K562 (cell line): ENCODE results near the gene NRG3. TPM values are rescaled to one million over a fixed set of nuclear protein-coding genes. Genes with fewer than 3 reads are reported as not detected.

Experiments
- ATAC-seq: fragments of 200-7000 bp; cut with Tn5 transposase; 3 replicates; pipeline ENCODE4 v1.9.1; 2020; ENCODE audit warnings: moderate library complexity
- BruUV-seq: library from RNA; stranded (reverse); fragments of 400-500 nt; replicated peaks from 2 replicates; lab custom pipeline; 2021; lab: Mats Ljungman, UMichigan
- CTCF ChIA-PET: fragments of 300-600 bp; formaldehyde crosslinking; extraction: SDS; loops from one replicate; lab custom pipeline; 2021; ENCODE audit warnings: low intra/inter-chr PET ratio; lab: Yijun Ruan, JAX
- POLR2A ChIA-PET: fragments of 300-600, 350-650 bp; sonication (Branson Sonifier 250); formaldehyde crosslinking; extraction: SDS; loops from one replicate; lab custom pipeline; 2021; ENCODE audit warnings: antibody characterized with exemption, inconsistent platforms; lab: Yijun Ruan, JAX
- DNase-seq, 4 experiments: peaks; one replicate each; pipeline versions ENCODE4 v3.0.0 to v3.0.0-alpha.2; 2011 to 2018; ENCODE audit warnings: low spot score in 3 of 4, mixed read lengths in 3 of 4; ENCODE audit errors: extremely low read depth in 1 of 4
- FAIRE-seq: peaks from 2 replicates; lab custom pipeline; 2011; peaks lifted over from hg19 to GRCh38; lab: Jason Lieb, UNC
- H2AFZ ChIP-seq: 2 replicates; pipeline ENCODE4 v1.6.0; 2011; ENCODE audit warnings: low read depth, low read length, control low read depth, inconsistent platforms
- H3K27ac ChIP-seq: fragments of 200-600 bp; 3 replicates; pipeline ENCODE4 v1.8.0; 2011; ENCODE audit warnings: low read depth, mild to moderate bottlenecking, control low read depth, inconsistent platforms, low read length, moderate library complexity, mixed read lengths; ENCODE audit errors: extremely low read depth
- H3K27me3 ChIP-seq, 2 experiments: fragments of 300-600 bp in 1 of 2; 2 replicates in 1 of 2; 3 replicates in 1 of 2; pipeline versions ENCODE4 v1.6.0 to v1.8.0; 2011; ENCODE audit warnings: inconsistent platforms in 2 of 2, low read length in 2 of 2, mild to moderate bottlenecking in 1 of 2, mixed read lengths in 1 of 2, moderate library complexity in 1 of 2; ENCODE audit not compliant: control insufficient read depth in 2 of 2, insufficient read depth in 2 of 2
- H3K36me3 ChIP-seq: fragments of 300-600 bp; 3 replicates; pipeline ENCODE4 v1.8.0; 2011; ENCODE audit warnings: mild to moderate bottlenecking, low read length, inconsistent platforms; ENCODE audit not compliant: control insufficient read depth, insufficient read depth
- H3K4me1 ChIP-seq, 2 experiments: fragments of 200-600 bp in 1 of 2; replicated peaks in 1 of 2; 2 replicates in 1 of 2; 3 replicates in 1 of 2; pipeline versions ENCODE4 v1.5.1 to v1.8.0; 2011; ENCODE audit warnings: inconsistent platforms in 2 of 2, low read length in 2 of 2, mild to moderate bottlenecking in 1 of 2, mixed read lengths in 1 of 2, moderate library complexity in 1 of 2; ENCODE audit not compliant: control insufficient read depth in 2 of 2, insufficient read depth in 2 of 2
- H3K4me2 ChIP-seq: 2 replicates; pipeline ENCODE4 v1.6.1; 2011; ENCODE audit warnings: low read length, control low read depth, inconsistent platforms, mixed read lengths; ENCODE audit not compliant: insufficient read depth
- H3K4me3 ChIP-seq: fragments of 200-600 bp; sonication (generic), shearing (Covaris generic); 2 replicates; pipeline ENCODE4 v1.5.1; 2016; ENCODE audit warnings: control low read depth, inconsistent platforms
- H3K79me2 ChIP-seq: fragments of 200-600 bp; 3 replicates; pipeline ENCODE4 v1.8.0; 2011; ENCODE audit warnings: low read length, inconsistent platforms; ENCODE audit not compliant: control insufficient read depth, insufficient read depth
- H3K9ac ChIP-seq, 2 experiments: 2 replicates each; pipeline versions ENCODE4 v1.6.0 to v1.6.1; 2011; ENCODE audit warnings: low read depth in 2 of 2, low read length in 2 of 2, control low read depth in 1 of 2, inconsistent platforms in 1 of 2, mild to moderate bottlenecking in 1 of 2, mixed read lengths in 1 of 2; ENCODE audit not compliant: insufficient read depth in 1 of 2
- H3K9me1 ChIP-seq: one replicate; pipeline ENCODE4 v1.6.0; 2011; ENCODE audit warnings: inconsistent platforms, mild to moderate bottlenecking, low read length, moderate library complexity; ENCODE audit not compliant: control insufficient read depth, insufficient read depth
- H3K9me3 ChIP-seq: replicated peaks from 2 replicates; pipeline ENCODE4 v1.5.1; 2011; ENCODE audit warnings: low read depth, low read length, inconsistent platforms; ENCODE audit not compliant: control insufficient read depth, insufficient read depth
- H4K20me1 ChIP-seq: replicated peaks from 2 replicates; pipeline ENCODE4 v1.6.1; 2011; ENCODE audit warnings: low read length, inconsistent platforms, mixed read lengths; ENCODE audit not compliant: control insufficient read depth, insufficient read depth
- E2F1 ChIP-seq: sonication (generic); formaldehyde crosslinking; IDR thresholded peaks from 2 replicates; pipeline ENCODE4 v1.8.1; 2023; ENCODE audit warnings: mild to moderate bottlenecking, missing genetic modification reagents, moderate library complexity
- ESRRB ChIP-seq: fragments of 250-450 bp; sonication (Bioruptor Pico); IDR thresholded peaks from 2 replicates; pipeline ENCODE4 v1.5.0; 2020; ENCODE audit warnings: mild to moderate bottlenecking, moderate library complexity, borderline replicate concordance
- FOXP1 ChIP-seq: sonication (generic); formaldehyde crosslinking; IDR thresholded peaks from 2 replicates; pipeline ENCODE4 v1.8.0; 2022; ENCODE audit warnings: mild to moderate bottlenecking, missing genetic modification reagents
- ID3 ChIP-seq, 2 experiments: fragments of 250-450 bp in 1 of 2; fragments of 450-650 bp in 1 of 2; sonication (Bioruptor Pico) in 1 of 2; IDR thresholded peaks; 2 replicates each; pipeline versions ENCODE4 v1.6.1 to v1.8.0; 2016 to 2021; ENCODE audit warnings: mild to moderate bottlenecking in 2 of 2, moderate library complexity in 2 of 2, missing compliant biosample characterization in 1 of 2, missing genetic modification characterization in 1 of 2
- NCOA6 ChIP-seq: fragments of 450-650 bp; IDR thresholded peaks from 2 replicates; pipeline ENCODE4 v1.6.1; 2017; ENCODE audit warnings: mild to moderate bottlenecking
- NFRKB ChIP-seq: fragments of 450-650 bp; IDR thresholded peaks from 2 replicates; pipeline ENCODE4 v1.6.1; 2016; ENCODE audit warnings: low read depth
- NR1H2 ChIP-seq: sonication (generic); formaldehyde crosslinking; IDR thresholded peaks from 2 replicates; pipeline ENCODE4 v1.4.0; 2020; ENCODE audit warnings: mild to moderate bottlenecking, missing genetic modification reagents
- PTRF ChIP-seq: fragments of 450-650 bp; IDR thresholded peaks from 2 replicates; pipeline ENCODE4 v1.6.1; 2016; ENCODE audit warnings: mild to moderate bottlenecking, missing genetic modification characterization, missing compliant biosample characterization
- SAP30 ChIP-seq: fragments of 200-600 bp; sonication (generic); IDR thresholded peaks from 2 replicates; pipeline ENCODE4 v1.6.1; 2012; ENCODE audit warnings: borderline replicate concordance, low read depth, mild to moderate bottlenecking, moderate library complexity, low read length, control low read depth, inconsistent platforms; ENCODE audit not compliant: insufficient read depth, poor library complexity, severe bottlenecking
- SMARCE1 ChIP-seq: fragments of 450-650 bp; IDR thresholded peaks from 2 replicates; pipeline ENCODE4 v1.7.1; 2016; ENCODE audit warnings: mild to moderate bottlenecking
- SRF ChIP-seq, 2 experiments: fragments of 250-450, 450-650 bp in 1 of 2; sonication (Bioruptor Pico) in 1 of 2; sonication (generic) in 1 of 2; formaldehyde crosslinking; IDR thresholded peaks; 2 replicates each; pipeline versions ENCODE4 v1.5.0 to v1.5.1; 2020 to 2022; ENCODE audit warnings: mild to moderate bottlenecking in 1 of 2, missing genetic modification reagents in 1 of 2
- TGIF2 ChIP-seq: sonication (generic); formaldehyde crosslinking; IDR thresholded peaks from 2 replicates; pipeline ENCODE4 v1.8.1; 2022; ENCODE audit warnings: mild to moderate bottlenecking, missing genetic modification reagents, moderate library complexity
- ZNF699 ChIP-seq: fragments of 250-450 bp; sonication (Bioruptor Pico); IDR thresholded peaks from 2 replicates; pipeline ENCODE4 v1.8.0; 2021; ENCODE audit warnings: mild to moderate bottlenecking, moderate library complexity; ENCODE audit not compliant: insufficient replicate concordance
- WGBS: fragments of 100-300 bp; shearing (Covaris generic); methylation state at CpG from one replicate; pipeline ENCODE4 v1.1.6; 2016; ENCODE audit warnings: low coverage, mixed read lengths; ENCODE audit not compliant: insufficient coverage; ENCODE audit errors: missing lambda C conversion rate; 5-methylcytosine and 5-hydroxymethylcytosine counted together
- in situ Hi-C: fragments of 300-500 bp; cut with MboI; formaldehyde crosslinking; loops from 4 replicates; pipeline ENCODE4 v1.15.0; 2018; ENCODE audit warnings: inconsistent platforms, mixed read lengths
- intact Hi-C: fragments of 100-400 bp; cut with micrococcal nuclease; formaldehyde crosslinking; loops from 2 replicates; pipeline ENCODE4 v1.14.2; 2022
- polyA plus RNA-seq, 8 experiments: library from polyadenylated mRNA; depleted of rRNA in 4 of 8; stranded (reverse) in 5 of 8; unstranded in 3 of 8; fragments of >200 nt; fragmentation: Nextera tagmentation in 2 of 8; fragmentation: Illumina TruSeq in 1 of 8; extraction: Ambion mirVana in 2 of 8; extraction: Trizol in 1 of 8; gene quantifications; 2 replicates each; pipeline versions ENCODE4 v1.2.1 to v1.2.3, GENCODE V29; 2011 to 2014; ENCODE audit warnings: inconsistent platforms in 1 of 8, missing spikeins in 1 of 8
- total RNA-seq, 7 experiments: library from RNA; depleted of rRNA in 6 of 7; stranded (reverse); fragments of >200 nt in 6 of 7; fragmentation: Illumina TruSeq in 2 of 7; extraction: Trizol in 2 of 7; gene quantifications; 2 replicates each; pipeline versions ENCODE4 v1.2.1 to v1.2.3, GENCODE V29; 2011 to 2021; ENCODE audit warnings: low replicate concordance in 1 of 7
- TF ChIP-seq, protein P1 (sequence below): fragments of 450-650 bp; IDR thresholded peaks from 2 replicates; pipeline ENCODE4 v1.6.1; 2014; ENCODE audit warnings: low read depth, mild to moderate bottlenecking, moderate library complexity, borderline replicate concordance

NRG3 gene
- total and polyA plus RNA-seq, 9 of the 15 experiments (the other 6 are each of a cell fraction or from before 2014, with no cell fraction given) = not detected

GRCh38 chr10:83017076-83017867 is 1142.3 kb downstream of the NRG3 start (continued):
- TF ChIP-seq PTRF (no peak), NFRKB (no peak)

GRCh38 chr10:83023662-83024061 is 1148.7 kb downstream of the NRG3 start:
- no peak overlapping the region for H3K4me2 ChIP-seq
- H2AFZ ChIP-seq = no peak overlapping the region
- no peaks in the 10 kb centered on the region for H3K27me3 ChIP-seq
- BruUV-seq = no TSS peak
- H3K79me2 ChIP-seq = no peaks in the 10 kb centered on the region
- POLR2A ChIA-PET = no interaction called here
- 5% methylated on average over 2 of the region's 2 CpGs for WGBS
- no peak overlapping the region for H3K9ac ChIP-seq
- ATAC-seq (no peak), DNase-seq (no peak), FAIRE-seq (no peak)
- H4K20me1 ChIP-seq = no peaks in the 10 kb centered on the region
- no peak overlapping the region for H3K27ac ChIP-seq
- H3K4me3 ChIP-seq = no peak overlapping the region
- H3K36me3 ChIP-seq = no peaks in the 10 kb centered on the region
- no peaks in the 10 kb centered on the region for H3K9me1 ChIP-seq
- in situ Hi-C loops = no loop called here
- no peaks in the 10 kb centered on the region for H3K4me1 ChIP-seq
- CTCF ChIA-PET = no interaction called here
- intact Hi-C loops = no loop called here
- 0 out of 2 replicates have a peak, but pooled peaks cover 2% of the 10 kb centered on the region for H3K9me3 ChIP-seq
- TF ChIP-seq ESRRB (CRISPR knock-in tag) = no peak
- no peak for TF ChIP-seq ZNF699 (CRISPR knock-in tag)
- TF ChIP-seq, protein P1, sequence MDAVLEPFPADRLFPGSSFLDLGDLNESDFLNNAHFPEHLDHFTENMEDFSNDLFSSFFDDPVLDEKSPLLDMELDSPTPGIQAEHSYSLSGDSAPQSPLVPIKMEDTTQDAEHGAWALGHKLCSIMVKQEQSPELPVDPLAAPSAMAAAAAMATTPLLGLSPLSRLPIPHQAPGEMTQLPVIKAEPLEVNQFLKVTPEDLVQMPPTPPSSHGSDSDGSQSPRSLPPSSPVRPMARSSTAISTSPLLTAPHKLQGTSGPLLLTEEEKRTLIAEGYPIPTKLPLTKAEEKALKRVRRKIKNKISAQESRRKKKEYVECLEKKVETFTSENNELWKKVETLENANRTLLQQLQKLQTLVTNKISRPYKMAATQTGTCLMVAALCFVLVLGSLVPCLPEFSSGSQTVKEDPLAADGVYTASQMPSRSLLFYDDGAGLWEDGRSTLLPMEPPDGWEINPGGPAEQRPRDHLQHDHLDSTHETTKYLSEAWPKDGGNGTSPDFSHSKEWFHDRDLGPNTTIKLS = no peak
- TF ChIP-seq SMARCE1 = no peak
- TF ChIP-seq FOXP1 (CRISPR knock-in tag) = no peak
- TF ChIP-seq NR1H2 (CRISPR knock-in tag) = no peak
- TF ChIP-seq SRF (CRISPR knock-in tag; IDR thresholded peaks at IDR 0.05) = no peak
- no peak for TF ChIP-seq ID3 (CRISPR knock-in tag; IDR thresholded peaks at IDR 0.05)
- TF ChIP-seq ID3 (tag; IDR thresholded peaks at IDR 0.05) = no peak
- no peak for TF ChIP-seq TGIF2 (CRISPR knock-in tag)
- no peak for TF ChIP-seq SAP30
- TF ChIP-seq NCOA6 = no peak
- TF ChIP-seq E2F1 (CRISPR knock-in tag) = no peak
